ENCODE data around the gene TOP1.

Gene TOP1

GRCh38 chr20:41143354-41143753, 114.7 kb downstream of the TOP1 start:
- no peak for DNase-seq (ENCODE audit: low read depth, low spot score)

GRCh38 chr20:41145317-41145716, 116.7 kb downstream of the TOP1 start:
- DNase-seq (ENCODE audit: low read depth, low spot score) = no peak

GRCh38 chr20:41145821-41146620, 117.4 kb downstream of the TOP1 start:
- DNase-seq (ENCODE audit: low read depth, low spot score) = no peak

GRCh38 chr20:41147767-41148191, 119.2 kb downstream of the TOP1 start:
- DNase-seq (ENCODE audit: low read depth, low spot score) = no peak

- DNase-seq (ENCODE audit: low read depth, low spot score) = no peak
These were observed 120.3 kb downstream of the TOP1 start for GRCh38 chr20:41148942-41149341.

- DNase-seq (ENCODE audit: low read depth, low spot score) = no peak
These were observed 122.0 kb downstream of the TOP1 start for GRCh38 chr20:41150664-41151063.

GRCh38 chr20:41151134-41151869, 122.7 kb downstream of the TOP1 start:
- DNase-seq (ENCODE audit: low read depth, low spot score) = no peak

- DNase-seq (ENCODE audit: low read depth, low spot score) = no peak
These were observed 123.6 kb downstream of the TOP1 start for GRCh38 chr20:41152108-41152757.

- no peak for DNase-seq (ENCODE audit: low read depth, low spot score)
These were observed 126.0 kb downstream of the TOP1 start for GRCh38 chr20:41154436-41155176.

GRCh38 chr20:41155261-41155660, 126.6 kb downstream of the TOP1 start:
- no peak for DNase-seq (ENCODE audit: low read depth, low spot score)

- no peak for DNase-seq (ENCODE audit: low read depth, low spot score)
These were observed 129.5 kb downstream of the TOP1 start for GRCh38 chr20:41158082-41158625.

GRCh38 chr20:41159547-41159946, 130.9 kb downstream of the TOP1 start:
- no peak for DNase-seq (ENCODE audit: low read depth, low spot score)

- DNase-seq (ENCODE audit: low read depth, low spot score) = no peak
These were observed 132.1 kb downstream of the TOP1 start for GRCh38 chr20:41160686-41161085.

GRCh38 chr20:41161886-41162285, 133.3 kb downstream of the TOP1 start:
- DNase-seq (ENCODE audit: low read depth, low spot score) = no peak

- DNase-seq (ENCODE audit: low read depth, low spot score) = no peak
These were observed 133.8 kb downstream of the TOP1 start for GRCh38 chr20:41162396-41162795.

GRCh38 chr20:41163821-41164220, 135.2 kb downstream of the TOP1 start:
- no peak for DNase-seq (ENCODE audit: low read depth, low spot score)

- no peak for DNase-seq (ENCODE audit: low read depth, low spot score)
These were observed 136.6 kb downstream of the TOP1 start for GRCh38 chr20:41165001-41165882.

- no peak for DNase-seq (ENCODE audit: low read depth, low spot score)
These were observed 137.8 kb downstream of the TOP1 start for GRCh38 chr20:41166201-41167117.

GRCh38 chr20:41167118-41167470, 138.5 kb downstream of the TOP1 start:
- no peak for DNase-seq (ENCODE audit: low read depth, low spot score)

Data from astrocyte of the hippocampus (primary cell).